Measurements from ENCODE around the gene MICALL2. TPM values are rescaled to one million over a fixed set of nuclear protein-coding genes. Genes with fewer than 3 reads are reported as not detected.

Gene MICALL2
- polyA plus RNA-seq, 1 of the 3 experiments (the other 2 are of a cell fraction) = 38.8 TPM

- Histone ChIP-seq H3F3A (replicated peaks; ENCODE audit: insufficient read depth) (peaks cover 4% of the 10 kb centered on the region), H4K20me1 (ENCODE audit: insufficient read depth) (peaks cover 5% of the 10 kb centered on the region), H3K9me3 (no peaks in the 10 kb centered on the region), H3K4me3 (ENCODE audit: low read depth in 2 of 2, low read length in 1 of 2) (no peak overlapping the region), H3K9ac (no peak overlapping the region), H2AFZ (ENCODE audit: low read depth) (no peak overlapping the region), H3K27ac (ENCODE audit: low read depth in 2 of 2, low read length in 1 of 2) (no peak overlapping the region), H3K9me2 (no peaks in the 10 kb centered on the region), H3K4me2 (no peak overlapping the region), H3K4me1 (ENCODE audit: control insufficient read depth in 1 of 2, insufficient read depth in 2 of 2, low read depth in 1 of 2, low read length in 1 of 2) (peaks cover 0 to 20% of the 10 kb centered on the region in 2 experiments; a peak in 1 of 4 replicates), H3K27me3 (ENCODE audit: insufficient read depth) (no peaks in the 10 kb centered on the region), H3K79me2 (ENCODE audit: insufficient read depth) (no peaks in the 10 kb centered on the region), H3K36me3 (replicated peaks in 1 of 2; ENCODE audit: control insufficient read depth in 1 of 2, insufficient read depth in 2 of 2, low read length in 1 of 2) (peaks cover 11 to 58% of the 10 kb centered on the region in 2 experiments)
- DNase-seq = no peak
- 96% methylated on average over 21 of the region's 24 CpGs for WGBS (ENCODE audit: low lambda C conversion rate)
- CTCF ChIA-PET = interaction anchor here (1.2 to 1.3 kb wide), 3 partner anchors 36 to 275 kb away, joined by 3 to 5 read pairs (median 3); no protein-coding TSS in a partner anchor
- TF ChIP-seq JUND (IDR thresholded peaks at IDR 0.05) (no peak), SMC3 (IDR thresholded peaks at IDR 0.05; ENCODE audit: low read depth, low read length) (no peak), EP300 (IDR thresholded peaks at IDR 0.05; ENCODE audit: borderline replicate concordance in 1 of 2, low read depth in 1 of 2, low read length in 1 of 2) (no peak), FOXJ3 (CRISPR knock-in tag; IDR thresholded peaks at IDR 0.05) (no peak), TAF1 (IDR thresholded peaks at IDR 0.05; ENCODE audit: borderline replicate concordance, low read depth, low read length) (no peak), NRF1 (IDR thresholded peaks at IDR 0.05; ENCODE audit: low read depth, low read length) (no peak), FOXM1 (IDR thresholded peaks at IDR 0.05; ENCODE audit: low read depth) (no peak), GATA2 (CRISPR knock-in tag; IDR thresholded peaks at IDR 0.05) (no peak), MXI1 (IDR thresholded peaks at IDR 0.05; ENCODE audit: low read depth, low read length) (no peak), PBX3 (IDR thresholded peaks at IDR 0.05) (no peak), RFX5 (IDR thresholded peaks at IDR 0.05; ENCODE audit: low read length) (no peak), MEF2A (IDR thresholded peaks at IDR 0.05; ENCODE audit: borderline replicate concordance, low read depth) (no peak), ZBTB33 (IDR thresholded peaks at IDR 0.05; ENCODE audit: borderline replicate concordance, low read depth) (no peak), NFIC (IDR thresholded peaks at IDR 0.05; ENCODE audit: borderline replicate concordance) (no peak), USF1 (IDR thresholded peaks at IDR 0.05; ENCODE audit: borderline replicate concordance, low read depth) (no peak), TCF12 (IDR thresholded peaks at IDR 0.05) (no peak), IRF3 (IDR thresholded peaks at IDR 0.05; ENCODE audit: low read depth, low read length) (no peak), RAD21 (IDR thresholded peaks at IDR 0.05; ENCODE audit: low read length) (no peak)
- POLR2A ChIA-PET = no interaction called here
Measured at GRCh38 chr7:1468643-1469298, 9.5 kb upstream of the MICALL2 start.

Data from SK-N-SH (cell line).